Activated naive CD4-positive, alpha-beta T cell treated with anti-CD3 and anti-CD28 coated beads, Interleukin-2, amount 10 ng/mL, durations not matched to agents 7 days and 5 days (primary cell): ENCODE data around the gene FGF19.
"Not testable (repeated sequence)": the region's sequence is repeated elsewhere in the genome, so short reads cannot be mapped to it uniquely, and the experiment has no call there.

Experiments
- CTCF ChIA-PET: fragments of 350-600 bp; sonication (Branson Sonifier 250); formaldehyde crosslinking; loops from one replicate; lab custom pipeline; 2021; ENCODE audit warnings: antibody characterized with exemption; lab: Charles Lee
- DNase-seq: peaks from one replicate; pipeline ENCODE4 v3.0.0-alpha.2; 2020
- H3K27ac Mint-ChIP-seq: one replicate; pipeline ENCODE4 v1.8.0; 2021; ENCODE audit warnings: mild to moderate bottlenecking, moderate library complexity, mixed read lengths
- H3K27me3 Mint-ChIP-seq: one replicate; pipeline ENCODE4 v1.8.0; 2021; ENCODE audit warnings: mild to moderate bottlenecking, mixed read lengths
- H3K36me3 Mint-ChIP-seq: one replicate; pipeline ENCODE4 v1.8.0; 2021; ENCODE audit warnings: mixed read lengths
- H3K4me1 Mint-ChIP-seq: one replicate; pipeline ENCODE4 v1.8.0; 2021; ENCODE audit warnings: mixed read lengths
- H3K4me3 Mint-ChIP-seq: one replicate; pipeline ENCODE4 v1.8.0; 2021; ENCODE audit warnings: mild to moderate bottlenecking, moderate library complexity, mixed read lengths
- H3K9me3 Mint-ChIP-seq: one replicate; pipeline ENCODE4 v1.8.0; 2021; ENCODE audit warnings: mixed read lengths

The FGF19 gene

GRCh38 chr11:69695995-69696394, 7.8 kb downstream of the FGF19 start:
- H3K27ac Mint-ChIP-seq, H3K36me3 Mint-ChIP-seq, H3K4me1 Mint-ChIP-seq, H3K9me3 Mint-ChIP-seq, DNase-seq, H3K4me3 Mint-ChIP-seq: not testable (repeated sequence)
- CTCF ChIA-PET, result interaction anchor here (1.2 kb wide), 1 partner anchor 220 kb away, joined by 4 read pairs; no protein-coding TSS in a partner anchor
- H3K27me3 Mint-ChIP-seq, result peaks cover 73% of the 10 kb centered on the region

DNA sequence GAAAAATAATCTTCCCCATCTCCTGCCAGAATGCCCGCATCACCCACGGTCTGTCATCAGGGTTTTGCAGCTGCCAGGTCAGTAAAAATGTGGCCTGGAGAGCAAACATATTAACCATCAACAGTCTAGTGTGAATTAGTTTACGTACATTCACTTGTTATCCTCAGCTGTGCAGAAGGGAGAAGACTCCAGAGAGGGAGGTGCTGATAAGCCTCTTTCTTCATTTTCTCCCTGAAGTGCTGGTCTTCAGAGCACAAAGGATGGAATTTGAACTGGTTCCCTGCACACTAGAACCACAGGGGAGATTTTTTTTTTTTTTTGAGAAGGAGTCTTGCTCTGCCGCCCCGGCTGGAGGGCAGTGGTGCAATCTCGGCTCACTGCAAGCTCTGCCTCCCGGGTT, 8.2 kb downstream of the FGF19 start:
- H3K9me3 Mint-ChIP-seq, result no peaks in the 10 kb centered on the region
- no peaks in the 10 kb centered on the region for H3K4me1 Mint-ChIP-seq
- CTCF ChIA-PET, result interaction anchor here (1.2 kb wide), 1 partner anchor 221 kb away, joined by 4 read pairs; no protein-coding TSS in a partner anchor
- H3K36me3 Mint-ChIP-seq, result no peaks in the 10 kb centered on the region
- peaks cover 71% of the 10 kb centered on the region for H3K27me3 Mint-ChIP-seq
- no peak overlapping the region for H3K4me3 Mint-ChIP-seq
- no peak for DNase-seq
- no peak overlapping the region for H3K27ac Mint-ChIP-seq

- no peak for DNase-seq
- Mint-ChIP-seq H3K27me3 (peaks cover 70% of the 10 kb centered on the region), H3K36me3 (no peaks in the 10 kb centered on the region), H3K27ac (no peak overlapping the region), H3K9me3 (no peaks in the 10 kb centered on the region), H3K4me3 (no peak overlapping the region), H3K4me1 (no peaks in the 10 kb centered on the region)
- CTCF ChIA-PET, result no interaction called here
Observed at GRCh38 chr11:69694781-69695180, 9.0 kb downstream of the FGF19 start.

DNA sequence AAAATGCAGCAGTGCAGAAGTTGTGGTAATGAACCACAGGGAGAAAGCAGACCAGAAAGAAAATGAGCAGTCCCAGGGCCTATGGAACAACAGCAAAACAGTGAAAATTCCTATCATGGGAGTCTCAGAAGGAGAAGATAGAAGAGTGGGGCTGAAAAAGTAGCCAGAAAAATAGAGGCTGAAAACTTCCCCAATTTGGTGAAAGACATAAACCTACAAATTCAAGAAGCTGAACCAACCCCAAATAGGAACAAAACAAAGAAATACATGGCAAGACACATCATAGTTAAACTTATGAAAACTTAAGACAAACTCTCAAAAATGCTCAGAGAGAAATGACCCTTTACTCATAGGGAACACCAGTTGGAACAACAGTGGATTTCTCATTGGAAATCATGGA, 11.4 kb downstream of the FGF19 start:
- DNase-seq, result no peak
- no peak overlapping the region for H3K4me3 Mint-ChIP-seq
- no peak overlapping the region for H3K27ac Mint-ChIP-seq
- no peaks in the 10 kb centered on the region for H3K36me3 Mint-ChIP-seq
- H3K9me3 Mint-ChIP-seq, result no peaks in the 10 kb centered on the region
- peaks cover 3% of the 10 kb centered on the region for H3K4me1 Mint-ChIP-seq
- H3K27me3 Mint-ChIP-seq, result peaks cover 55% of the 10 kb centered on the region
- CTCF ChIA-PET, result no interaction called here

DNA sequence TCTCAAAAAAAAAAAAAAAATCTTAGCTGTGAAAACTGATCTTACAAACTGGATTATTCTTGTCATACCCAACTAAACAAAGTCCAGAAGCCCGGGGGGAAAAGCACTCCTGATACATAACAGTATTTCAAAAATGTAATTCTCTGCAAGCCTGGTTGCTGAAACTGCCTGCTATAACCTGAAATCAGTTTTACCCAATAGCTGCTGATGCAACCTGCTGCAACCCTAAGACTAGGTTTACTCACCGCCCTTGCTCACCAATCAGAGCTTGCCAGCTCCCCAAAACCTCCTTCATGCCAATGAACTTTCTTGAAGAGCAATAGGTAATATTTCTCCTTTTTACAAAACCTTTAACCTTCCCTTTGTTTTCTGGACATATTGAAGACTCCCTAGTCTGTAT, 12.4 kb downstream of the FGF19 start:
- peaks cover 55% of the 10 kb centered on the region for H3K27me3 Mint-ChIP-seq
- no peak overlapping the region for H3K27ac Mint-ChIP-seq
- DNase-seq, result no peak
- H3K4me3 Mint-ChIP-seq, result no peak overlapping the region
- no peaks in the 10 kb centered on the region for H3K9me3 Mint-ChIP-seq
- peaks cover 3% of the 10 kb centered on the region for H3K4me1 Mint-ChIP-seq
- CTCF ChIA-PET, result no interaction called here
- no peaks in the 10 kb centered on the region for H3K36me3 Mint-ChIP-seq

DNA sequence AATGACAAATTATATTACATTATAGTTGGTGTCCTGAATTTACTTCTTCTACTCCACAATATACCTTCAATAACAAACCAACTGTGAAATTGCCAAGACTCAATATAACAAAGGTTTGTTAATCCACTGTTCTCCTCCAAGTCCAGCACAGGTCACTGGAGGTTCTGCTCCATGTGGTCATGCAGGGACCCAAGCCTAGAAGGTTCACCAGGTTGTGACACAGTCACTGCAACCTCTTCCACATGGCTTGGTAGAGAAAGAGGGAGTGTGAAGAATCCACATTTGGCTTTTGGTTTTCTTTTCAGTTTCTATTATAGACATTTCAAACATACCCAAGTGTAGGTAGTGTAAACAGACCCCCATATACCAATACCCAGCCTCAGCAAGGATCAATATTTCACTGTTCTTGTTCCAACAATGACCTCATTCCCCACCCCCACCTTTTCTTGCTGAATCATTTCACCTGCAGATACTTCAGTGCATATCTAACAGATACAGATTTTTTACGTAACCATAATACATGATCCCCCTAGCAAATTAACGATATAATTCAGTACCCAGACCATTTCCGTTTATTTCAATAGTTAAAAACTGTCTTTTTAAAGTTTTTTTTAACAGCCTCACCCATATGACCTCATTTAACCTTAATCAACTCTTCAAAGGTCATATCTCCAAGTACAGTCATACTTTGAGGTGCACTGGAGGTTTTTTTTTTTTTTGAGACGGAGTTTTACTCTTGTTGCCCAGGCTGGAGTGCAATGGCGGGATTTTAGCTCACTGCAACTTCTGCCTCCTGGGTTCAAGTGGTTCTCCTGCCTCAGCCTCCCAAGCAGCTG, 14.1 kb downstream of the FGF19 start:
- no peaks in the 10 kb centered on the region for H3K9me3 Mint-ChIP-seq
- CTCF ChIA-PET, result no interaction called here
- peaks cover 7% of the 10 kb centered on the region for H3K4me1 Mint-ChIP-seq
- H3K36me3 Mint-ChIP-seq, result no peaks in the 10 kb centered on the region
- H3K27ac Mint-ChIP-seq, result no peak overlapping the region
- H3K4me3 Mint-ChIP-seq, result no peak overlapping the region
- DNase-seq, result no peak
- peaks cover 53% of the 10 kb centered on the region for H3K27me3 Mint-ChIP-seq

DNA sequence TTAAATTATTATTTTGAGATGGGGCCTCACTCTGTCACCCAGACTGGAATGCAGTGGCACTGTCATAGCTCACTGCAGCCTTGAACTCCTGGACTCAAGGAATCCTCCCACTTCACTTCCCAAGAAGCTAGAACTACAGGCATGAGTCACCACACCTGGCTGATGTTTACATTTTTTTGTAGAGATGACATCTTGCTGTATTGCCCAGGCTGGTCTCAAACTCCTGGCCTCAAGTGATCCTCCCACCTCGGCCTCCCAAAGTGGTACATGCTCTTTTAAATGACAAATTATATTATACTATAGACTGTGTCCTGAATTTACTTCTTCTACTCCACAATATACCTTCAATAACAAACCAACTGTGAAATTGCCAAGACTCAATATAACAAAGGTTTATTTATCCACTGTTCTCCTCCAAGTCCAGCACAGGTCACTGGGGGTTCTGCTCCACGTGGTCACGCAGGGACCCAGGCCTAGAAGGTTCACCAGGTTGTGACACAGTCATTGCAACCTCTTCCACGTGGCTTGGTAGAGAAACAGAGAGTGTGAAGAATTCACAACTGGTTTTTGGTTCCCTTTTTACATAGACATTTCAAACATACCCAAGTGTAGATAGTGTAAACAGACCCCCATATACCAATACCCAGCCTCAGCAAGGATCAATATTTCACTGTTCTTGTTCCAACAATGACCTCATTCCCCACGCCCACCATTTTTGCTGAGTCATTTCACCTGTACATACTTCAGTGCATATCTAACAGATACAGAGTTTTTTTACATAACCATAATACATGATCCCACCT, 15.7 kb downstream of the FGF19 start:
- H3K36me3 Mint-ChIP-seq, H3K4me1 Mint-ChIP-seq, H3K27ac Mint-ChIP-seq, H3K9me3 Mint-ChIP-seq, H3K4me3 Mint-ChIP-seq, CTCF ChIA-PET, DNase-seq: not testable (repeated sequence)
- H3K27me3 Mint-ChIP-seq, result peaks cover 50% of the 10 kb centered on the region

GRCh38 chr11:69686856-69687255, 17.0 kb downstream of the FGF19 start:
- no peak overlapping the region for H3K27ac Mint-ChIP-seq
- no peak for DNase-seq
- H3K27me3 Mint-ChIP-seq, result peaks cover 53% of the 10 kb centered on the region
- no peak overlapping the region for H3K4me3 Mint-ChIP-seq
- CTCF ChIA-PET, result interaction anchor here (1.0 kb wide), 1 partner anchor 203 kb away, joined by 3 read pairs; no protein-coding TSS in a partner anchor
- peaks cover 7% of the 10 kb centered on the region for H3K4me1 Mint-ChIP-seq
- H3K36me3 Mint-ChIP-seq, result no peaks in the 10 kb centered on the region
- peaks cover 1% of the 10 kb centered on the region for H3K9me3 Mint-ChIP-seq

GRCh38 chr11:69686452-69686851, 17.4 kb downstream of the FGF19 start:
- Mint-ChIP-seq H3K9me3 (peaks cover 1% of the 10 kb centered on the region), H3K36me3 (no peaks in the 10 kb centered on the region), H3K4me1 (peaks cover 7% of the 10 kb centered on the region), H3K4me3 (no peak overlapping the region), H3K27ac (no peak overlapping the region), H3K27me3 (peaks cover 53% of the 10 kb centered on the region)
- DNase-seq, result no peak
- CTCF ChIA-PET, result interaction anchor here (1.0 kb wide), 1 partner anchor 203 kb away, joined by 3 read pairs; no protein-coding TSS in a partner anchor

DNA sequence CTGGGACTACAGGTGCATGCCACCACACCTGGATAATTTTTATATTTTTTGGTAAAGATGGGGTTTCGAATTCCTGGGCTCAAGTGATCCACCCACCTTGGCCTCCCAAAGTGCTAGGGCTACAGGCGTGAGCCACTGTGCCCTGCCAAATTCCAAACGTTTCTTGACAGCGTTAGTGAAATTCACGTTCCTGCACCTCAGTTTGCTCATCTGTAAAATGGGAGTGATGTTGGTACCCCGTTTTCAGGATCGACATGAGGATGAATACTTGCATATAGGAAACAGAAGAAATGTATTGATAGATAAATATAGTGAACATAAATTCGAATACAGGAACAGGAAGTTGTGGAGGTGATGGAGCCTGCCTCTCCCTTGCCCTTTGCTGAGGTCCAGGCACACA, 18.5 kb downstream of the FGF19 start:
- Mint-ChIP-seq H3K4me1 (peaks cover 7% of the 10 kb centered on the region), H3K27ac (no peak overlapping the region), H3K9me3 (peaks cover 1% of the 10 kb centered on the region), H3K4me3 (no peak overlapping the region), H3K27me3 (peaks cover 52% of the 10 kb centered on the region), H3K36me3 (no peaks in the 10 kb centered on the region)
- DNase-seq, result no peak
- CTCF ChIA-PET, result interaction anchor here (1.2 to 1.6 kb wide), 2 partner anchors 16 to 388 kb away, joined by 3 to 6 read pairs; no protein-coding TSS in a partner anchor

DNA sequence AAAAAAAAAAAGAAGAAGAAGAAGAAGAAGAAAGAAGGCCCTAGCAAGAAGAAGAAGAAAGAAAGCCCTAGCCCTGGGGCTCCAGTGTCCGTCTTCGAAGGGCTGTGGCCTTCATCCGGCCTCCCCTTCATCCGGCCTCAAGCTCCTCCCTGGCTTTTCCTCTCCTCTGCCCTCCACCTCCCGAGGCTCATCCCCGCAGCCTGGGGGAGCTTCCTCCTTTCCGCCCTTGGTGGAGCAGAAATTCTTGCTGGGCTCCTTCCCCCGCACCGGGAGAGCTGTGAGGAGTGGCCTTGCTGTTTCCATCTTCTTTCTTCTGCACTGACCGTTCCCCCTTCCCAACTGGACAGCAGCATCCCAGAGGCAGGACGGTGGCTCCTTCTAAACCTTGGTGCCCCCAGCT, 19.2 kb downstream of the FGF19 start:
- Mint-ChIP-seq H3K36me3 (no peaks in the 10 kb centered on the region), H3K27me3 (peaks cover 51% of the 10 kb centered on the region), H3K9me3 (peaks cover 1% of the 10 kb centered on the region), H3K27ac (no peak overlapping the region), H3K4me3 (no peak overlapping the region), H3K4me1 (peaks cover 7% of the 10 kb centered on the region)
- no peak for DNase-seq
- CTCF ChIA-PET, result interaction anchor here (1.2 to 1.7 kb wide), 4 partner anchors 15 to 512 kb away, joined by 3 to 6 read pairs (median 4); no protein-coding TSS in a partner anchor

- CTCF ChIA-PET, result interaction anchor here (1.1 to 1.7 kb wide), 3 partner anchors 206 to 513 kb away, joined by 3 to 5 read pairs (median 4); no protein-coding TSS in a partner anchor
- peaks cover 1% of the 10 kb centered on the region for H3K9me3 Mint-ChIP-seq
- H3K4me1 Mint-ChIP-seq, result peaks cover 7% of the 10 kb centered on the region
- no peaks in the 10 kb centered on the region for H3K36me3 Mint-ChIP-seq
- no peak overlapping the region for H3K27ac Mint-ChIP-seq
- no peak overlapping the region for H3K4me3 Mint-ChIP-seq
- no peak for DNase-seq
- H3K27me3 Mint-ChIP-seq, result peaks cover 49% of the 10 kb centered on the region
Observed at GRCh38 chr11:69683764-69684333, 20.0 kb downstream of the FGF19 start.

GRCh38 chr11:69682681-69683326, 21.0 kb downstream of the FGF19 start:
- peaks cover 57% of the 10 kb centered on the region for H3K27me3 Mint-ChIP-seq
- no peak overlapping the region for H3K27ac Mint-ChIP-seq

More at GRCh38 chr11:69682681-69683326, 21.0 kb downstream of the FGF19 start:
- H3K4me1 Mint-ChIP-seq, result peaks cover 4% of the 10 kb centered on the region
- peaks cover 1% of the 10 kb centered on the region for H3K9me3 Mint-ChIP-seq
- H3K36me3 Mint-ChIP-seq, result no peaks in the 10 kb centered on the region
- CTCF ChIA-PET, result interaction anchor here (1.1 kb wide), 1 partner anchor 230 kb away, joined by 5 read pairs; no protein-coding TSS in a partner anchor
- H3K4me3 Mint-ChIP-seq, result no peak overlapping the region
- no peak for DNase-seq
